Loucy (cell line): Measurements from ENCODE around the gene GNA12.

Experiments used
- EZH2phosphoT487 ChIP-seq: fragments of 200-600 bp; IDR thresholded peaks from 2 replicates; pipeline ENCODE4 v1.6.1; 2018; ENCODE audit warnings: antibody characterized with exemption, mild to moderate bottlenecking, moderate library complexity, borderline replicate concordance
- TF ChIP-seq, protein P1 (sequence below): fragments of 200-600 bp; sonication (generic); conservative IDR thresholded peaks from 2 replicates; pipeline ENCODE4 v1.5.1; 2014; ENCODE audit warnings: mild to moderate bottlenecking, antibody characterized with exemption, low read length

DNA sequence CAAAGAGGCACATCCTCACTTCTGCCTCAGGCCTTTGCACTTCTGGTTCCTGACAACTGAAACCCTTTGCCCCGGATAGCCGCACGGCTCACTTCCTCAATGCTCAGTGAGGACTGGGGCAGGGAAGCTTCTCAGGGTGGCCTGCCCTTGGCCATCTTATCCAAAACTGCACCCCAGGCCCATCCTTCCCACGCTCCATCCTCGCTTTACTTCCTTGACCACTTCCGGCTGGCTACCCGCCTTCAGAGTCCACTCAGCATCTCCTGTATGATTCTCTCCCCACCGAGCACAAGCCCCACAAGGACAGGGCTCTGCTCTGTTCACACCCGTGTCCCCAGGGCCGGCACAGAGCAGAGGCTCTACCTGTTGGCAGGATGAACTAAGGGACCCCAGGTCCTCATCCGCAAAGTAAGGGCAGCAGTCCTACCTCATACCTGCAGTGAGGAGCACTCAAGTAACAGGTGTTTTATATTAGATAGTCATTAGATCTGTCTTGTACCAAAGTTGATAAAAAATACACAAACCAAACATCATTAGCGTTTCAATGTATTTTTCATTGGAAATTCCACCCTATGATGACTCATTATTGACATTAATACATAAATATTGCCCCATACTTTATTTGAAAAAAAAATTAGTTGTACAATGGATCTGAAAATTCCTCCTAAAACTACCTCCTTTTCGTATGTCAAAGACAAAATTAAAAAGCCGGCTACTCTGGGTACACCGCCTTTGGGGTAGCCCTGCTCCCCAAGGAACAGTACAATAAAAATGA, 35.0 kb downstream of the GNA12 start:
- TF ChIP-seq, protein P1, sequence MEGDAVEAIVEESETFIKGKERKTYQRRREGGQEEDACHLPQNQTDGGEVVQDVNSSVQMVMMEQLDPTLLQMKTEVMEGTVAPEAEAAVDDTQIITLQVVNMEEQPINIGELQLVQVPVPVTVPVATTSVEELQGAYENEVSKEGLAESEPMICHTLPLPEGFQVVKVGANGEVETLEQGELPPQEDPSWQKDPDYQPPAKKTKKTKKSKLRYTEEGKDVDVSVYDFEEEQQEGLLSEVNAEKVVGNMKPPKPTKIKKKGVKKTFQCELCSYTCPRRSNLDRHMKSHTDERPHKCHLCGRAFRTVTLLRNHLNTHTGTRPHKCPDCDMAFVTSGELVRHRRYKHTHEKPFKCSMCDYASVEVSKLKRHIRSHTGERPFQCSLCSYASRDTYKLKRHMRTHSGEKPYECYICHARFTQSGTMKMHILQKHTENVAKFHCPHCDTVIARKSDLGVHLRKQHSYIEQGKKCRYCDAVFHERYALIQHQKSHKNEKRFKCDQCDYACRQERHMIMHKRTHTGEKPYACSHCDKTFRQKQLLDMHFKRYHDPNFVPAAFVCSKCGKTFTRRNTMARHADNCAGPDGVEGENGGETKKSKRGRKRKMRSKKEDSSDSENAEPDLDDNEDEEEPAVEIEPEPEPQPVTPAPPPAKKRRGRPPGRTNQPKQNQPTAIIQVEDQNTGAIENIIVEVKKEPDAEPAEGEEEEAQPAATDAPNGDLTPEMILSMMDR = no peak
- TF ChIP-seq EZH2phosphoT487 = no peak
